GM12875 (cell line): ENCODE results near the gene TMEM59L.
"Not testable (repeated sequence)": the region's sequence is repeated elsewhere in the genome, so short reads cannot be mapped to it uniquely, and the experiment has no call there.

Source experiments
- H3K4me3 ChIP-seq: one replicate; pipeline ENCODE4 v1.5.1; 2011; ENCODE audit warnings: low read depth, low read length, control low read depth
- TF ChIP-seq, protein P1 (sequence below): IDR thresholded peaks from 2 replicates; pipeline ENCODE4 v1.5.1; 2011; ENCODE audit warnings: low read depth, mild to moderate bottlenecking, control low read depth, inconsistent platforms, low read length, moderate library complexity, borderline replicate concordance; ENCODE audit not compliant: insufficient read depth

The TMEM59L gene

DNA sequence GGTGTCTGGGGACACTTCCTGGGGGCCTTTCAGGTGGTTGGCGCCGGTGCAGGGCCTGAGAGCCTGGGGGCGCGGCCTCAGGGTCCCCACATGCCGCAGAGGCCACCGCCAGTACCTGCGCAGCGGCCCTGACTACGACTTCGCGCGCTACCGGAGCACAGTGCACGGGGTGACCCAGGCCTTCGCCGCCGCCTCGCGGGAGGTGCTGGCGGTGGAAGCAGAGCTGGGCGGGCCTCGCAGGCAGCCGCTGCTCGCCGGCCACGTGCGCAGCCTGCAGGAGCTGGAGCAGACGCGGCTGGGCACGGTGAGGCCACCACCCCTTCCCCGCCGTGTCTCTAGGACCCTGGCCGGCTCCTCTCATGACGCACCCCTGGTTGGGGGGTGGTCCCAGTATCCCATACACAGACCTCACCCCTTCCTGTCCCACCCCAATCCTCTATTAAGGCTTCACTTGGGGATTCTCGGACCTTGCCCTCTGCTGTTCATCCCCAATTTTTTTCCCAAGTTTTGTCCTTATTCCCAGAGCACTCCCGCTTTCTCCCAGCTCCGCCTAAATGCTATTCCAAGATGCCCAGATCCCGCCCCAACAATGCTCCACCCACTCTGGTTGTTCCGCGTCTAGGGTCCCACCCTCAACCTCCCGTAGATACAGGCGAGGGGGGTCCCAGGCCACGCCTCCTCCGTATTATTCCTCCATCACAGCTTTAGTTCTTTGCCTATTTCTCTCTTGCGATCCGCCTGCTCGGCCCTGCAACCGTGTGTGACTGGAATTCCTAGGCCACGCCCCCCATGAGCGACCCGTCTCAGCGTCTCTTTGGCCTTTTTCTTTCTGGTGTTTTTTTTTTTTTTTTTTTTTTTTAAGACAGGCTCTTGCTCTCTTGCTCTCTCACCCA lies 23.0 kb upstream of the TMEM59L start:
- peak overlapping the region; percentile 91 for H3K4me3 ChIP-seq
- TF ChIP-seq, protein P1, sequence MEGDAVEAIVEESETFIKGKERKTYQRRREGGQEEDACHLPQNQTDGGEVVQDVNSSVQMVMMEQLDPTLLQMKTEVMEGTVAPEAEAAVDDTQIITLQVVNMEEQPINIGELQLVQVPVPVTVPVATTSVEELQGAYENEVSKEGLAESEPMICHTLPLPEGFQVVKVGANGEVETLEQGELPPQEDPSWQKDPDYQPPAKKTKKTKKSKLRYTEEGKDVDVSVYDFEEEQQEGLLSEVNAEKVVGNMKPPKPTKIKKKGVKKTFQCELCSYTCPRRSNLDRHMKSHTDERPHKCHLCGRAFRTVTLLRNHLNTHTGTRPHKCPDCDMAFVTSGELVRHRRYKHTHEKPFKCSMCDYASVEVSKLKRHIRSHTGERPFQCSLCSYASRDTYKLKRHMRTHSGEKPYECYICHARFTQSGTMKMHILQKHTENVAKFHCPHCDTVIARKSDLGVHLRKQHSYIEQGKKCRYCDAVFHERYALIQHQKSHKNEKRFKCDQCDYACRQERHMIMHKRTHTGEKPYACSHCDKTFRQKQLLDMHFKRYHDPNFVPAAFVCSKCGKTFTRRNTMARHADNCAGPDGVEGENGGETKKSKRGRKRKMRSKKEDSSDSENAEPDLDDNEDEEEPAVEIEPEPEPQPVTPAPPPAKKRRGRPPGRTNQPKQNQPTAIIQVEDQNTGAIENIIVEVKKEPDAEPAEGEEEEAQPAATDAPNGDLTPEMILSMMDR: 0 out of 2 replicates have a peak, but pooled peaks have one; percentile 17

DNA sequence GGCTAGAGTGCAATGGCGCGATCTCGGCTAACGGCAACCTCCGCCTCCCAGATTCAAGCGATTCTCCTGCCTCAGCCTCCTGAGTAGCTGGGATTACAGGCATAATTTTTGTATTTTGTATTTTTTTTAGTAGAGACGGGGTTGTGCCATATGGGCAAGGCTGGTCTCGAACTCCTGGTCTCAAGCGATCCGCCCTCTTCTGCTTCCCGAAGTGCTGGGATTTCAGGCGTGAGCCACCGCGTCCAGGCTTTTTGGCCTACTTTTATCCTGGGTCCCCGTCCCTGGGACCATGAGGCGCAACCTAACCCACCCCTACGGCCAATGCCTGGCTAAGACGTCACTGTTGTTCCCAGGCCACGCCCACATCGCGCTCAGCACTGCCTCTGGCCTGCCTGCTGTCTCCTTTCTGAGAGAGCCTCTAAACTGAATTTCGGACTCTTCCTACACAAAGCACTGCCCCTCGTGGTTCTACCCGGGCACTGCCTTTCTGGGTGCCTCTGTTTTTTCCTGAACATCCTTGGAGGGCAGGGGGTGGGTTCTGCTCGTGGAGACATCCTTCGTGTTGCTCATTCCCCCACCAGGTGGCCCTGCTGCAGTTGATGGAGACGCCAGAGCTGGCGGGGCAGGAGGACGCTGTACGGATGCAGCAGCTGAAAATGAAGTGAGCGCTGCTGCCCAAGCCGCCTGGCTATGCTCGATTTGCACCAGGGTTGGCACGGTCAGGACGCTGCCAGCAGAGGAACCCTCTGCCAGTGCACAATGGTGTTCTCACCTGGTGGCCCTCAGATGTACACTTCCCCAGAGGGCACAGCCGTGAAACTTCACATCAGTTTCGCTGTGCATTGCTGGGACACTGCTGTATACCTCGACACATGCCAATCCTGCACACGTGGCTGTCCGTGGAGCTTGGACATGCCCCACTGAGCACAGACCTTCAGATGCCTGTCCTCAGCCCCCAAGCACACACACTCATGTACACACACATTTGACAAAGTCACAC lies 22.1 kb upstream of the TMEM59L start:
- no peak overlapping the region for H3K4me3 ChIP-seq

DNA sequence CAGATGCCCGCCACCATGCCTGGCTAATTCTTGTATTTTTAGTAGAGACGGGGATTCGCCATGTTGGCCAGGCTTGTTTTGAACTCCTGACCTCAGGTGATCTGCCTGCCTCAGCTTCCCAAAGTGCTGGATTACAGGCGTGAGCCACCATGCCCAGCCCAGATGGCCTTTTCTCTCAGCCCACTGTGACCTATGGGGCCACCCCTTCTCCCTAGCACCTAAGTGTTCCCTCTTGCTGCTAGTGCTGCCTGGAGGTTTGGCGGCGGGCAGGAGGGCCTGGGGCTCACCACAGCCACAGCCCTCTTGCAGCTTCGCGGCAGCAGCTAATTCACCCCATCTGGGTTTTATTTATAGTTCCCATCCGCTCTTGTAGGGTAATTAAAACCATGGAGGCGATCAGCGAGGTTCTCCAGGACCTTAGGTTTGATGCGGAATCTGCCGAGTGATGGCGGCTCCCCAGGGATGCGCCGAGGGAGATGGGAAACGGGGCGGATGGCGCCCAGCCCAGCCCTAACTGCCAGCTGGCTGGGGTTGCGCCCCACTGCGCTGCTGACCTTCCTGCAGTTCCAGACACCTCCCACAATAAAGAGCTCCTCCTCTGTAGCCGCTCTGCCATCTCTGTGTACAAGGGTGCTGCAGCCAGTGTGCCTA lies 20.8 kb upstream of the TMEM59L start:
- TF ChIP-seq, protein P1: no peak
- H3K4me3 ChIP-seq: no peak overlapping the region

More for the DNA sequence above, 22.1 kb upstream of the TMEM59L start:
- TF ChIP-seq, protein P1: peak; percentile 14; the same call in 1 of the 2 replicates

DNA sequence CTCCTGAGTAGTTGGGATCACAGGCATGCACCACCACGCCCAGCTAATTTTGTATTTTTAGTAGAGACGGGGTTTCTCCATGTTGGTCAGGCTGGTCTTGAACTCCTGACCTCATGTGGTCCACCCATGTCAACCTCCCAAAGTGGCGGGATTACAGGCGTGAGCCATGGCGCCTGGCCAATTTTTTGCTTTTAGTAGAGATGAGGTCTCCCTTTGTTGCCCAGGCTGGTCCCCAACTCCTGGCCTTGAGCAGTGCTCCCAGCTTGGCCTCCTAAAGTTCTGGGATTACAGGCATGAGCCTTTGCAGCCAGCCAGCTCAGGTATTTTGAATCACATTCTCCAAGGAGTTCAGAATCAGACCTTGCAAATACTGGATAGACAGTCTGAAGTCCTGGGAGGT lies 19.9 kb upstream of the TMEM59L start:
- H3K4me3 ChIP-seq: not testable (repeated sequence)

DNA sequence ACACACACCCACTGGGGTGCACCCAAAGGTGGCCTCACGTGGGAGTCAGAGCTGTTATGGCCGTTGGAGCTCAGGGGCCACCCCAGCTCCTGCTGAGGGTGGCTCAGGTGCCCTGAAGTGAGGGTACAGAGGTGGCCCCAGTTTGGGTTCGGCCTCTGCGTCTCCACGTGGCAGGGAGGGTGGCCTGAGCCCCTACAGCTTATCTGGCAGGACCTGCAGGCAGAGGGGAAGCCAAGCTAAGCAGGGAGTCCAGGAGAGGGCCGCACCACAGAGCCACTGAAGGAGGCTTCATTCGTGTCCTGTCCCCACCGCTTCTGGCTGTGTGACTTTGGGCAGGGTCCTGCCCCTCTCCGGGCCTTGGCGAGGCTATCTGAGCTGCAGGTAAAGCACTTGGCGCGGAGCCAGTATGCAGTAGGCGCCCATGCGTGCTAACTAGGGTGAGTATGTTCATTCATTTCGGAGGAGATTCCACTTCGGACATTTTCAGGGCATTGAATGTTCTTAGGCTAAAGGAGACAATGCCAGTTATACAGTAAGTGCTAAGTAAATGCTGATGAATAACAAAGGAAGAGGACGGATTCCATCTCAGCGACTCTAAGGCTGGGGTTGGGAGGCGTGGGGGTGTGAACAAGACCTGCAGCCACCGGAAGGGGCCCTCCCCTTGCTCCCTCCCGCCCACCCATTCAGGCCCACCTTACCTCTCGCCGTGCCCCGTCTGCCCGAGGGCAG lies 19.1 kb upstream of the TMEM59L start:
- TF ChIP-seq, protein P1: no peak
- no peak overlapping the region for H3K4me3 ChIP-seq

DNA sequence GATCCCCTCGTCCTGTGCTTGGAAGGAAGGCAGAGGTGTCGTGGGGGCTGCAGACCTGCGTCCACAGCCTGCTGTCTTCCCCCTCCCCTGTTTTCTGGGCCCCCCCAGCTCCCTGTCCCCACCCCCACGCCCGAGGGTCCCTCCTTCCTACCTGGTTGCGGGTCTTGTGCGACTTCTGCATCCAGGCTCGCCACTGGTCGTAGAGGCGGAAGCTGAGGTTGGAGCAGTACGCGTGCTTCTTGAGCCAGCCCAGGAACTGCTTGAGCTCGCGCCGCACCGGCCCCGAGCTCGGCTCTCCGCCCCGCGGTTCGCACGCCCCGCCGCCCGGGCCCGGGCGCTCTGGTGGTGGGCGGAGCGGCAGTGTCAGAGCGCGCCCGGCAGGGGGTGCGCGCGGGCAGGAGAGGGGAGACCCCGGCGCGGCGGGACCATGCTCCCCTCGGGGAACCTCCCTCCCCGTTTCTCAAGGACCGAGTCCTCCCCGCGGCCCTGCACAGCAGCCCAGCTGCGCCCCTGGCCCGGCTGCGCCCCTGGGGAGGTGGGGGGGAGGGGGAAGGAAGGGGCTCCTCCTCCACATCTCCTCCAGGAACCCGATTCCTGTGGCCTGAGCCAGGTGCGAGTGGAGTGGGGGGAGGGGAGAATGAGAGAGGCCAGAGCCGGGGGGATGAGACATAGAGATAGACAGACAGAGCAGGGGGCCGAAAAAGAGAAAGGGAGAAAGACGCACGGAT lies 18.4 kb upstream of the TMEM59L start:
- H3K4me3 ChIP-seq: peak overlapping the region; percentile 21
- TF ChIP-seq, protein P1: peak; percentile 88
